Fibroblast of pulmonary artery (primary cell): ENCODE data around the gene PTPRN2.

ENCODE experiments used
- DNase-seq: peaks from one replicate; pipeline ENCODE4 v3.0.0-alpha.2; 2010; ENCODE audit warnings: low read depth
- H3K4me3 ChIP-seq: replicated peaks from 2 replicates; pipeline ENCODE4 v1.5.1; 2011; ENCODE audit warnings: low read depth, mild to moderate bottlenecking, control low read depth, low read length, moderate library complexity
- TF ChIP-seq, protein P1 (sequence below): IDR thresholded peaks from 2 replicates; pipeline ENCODE4 v1.5.1; 2011; ENCODE audit warnings: mild to moderate bottlenecking, control low read depth, low read length, inconsistent platforms; ENCODE audit errors: missing control alignments

PTPRN2 gene

DNA sequence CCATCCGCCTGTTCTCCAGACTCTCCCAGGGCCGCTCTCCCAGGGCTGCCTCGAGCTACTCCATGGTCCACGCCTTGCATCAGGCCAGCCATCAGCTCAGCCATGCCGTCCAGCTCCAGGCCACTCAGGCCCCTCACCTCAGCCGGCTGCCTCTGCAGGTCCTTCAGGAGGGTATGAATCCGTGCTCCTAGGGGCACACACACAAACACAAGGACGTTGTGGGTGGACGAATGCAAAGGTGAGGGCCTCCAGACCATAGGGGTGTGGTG lies 449.4 kb downstream of the PTPRN2 start:
- no peak overlapping the region for H3K4me3 ChIP-seq
- TF ChIP-seq, protein P1, sequence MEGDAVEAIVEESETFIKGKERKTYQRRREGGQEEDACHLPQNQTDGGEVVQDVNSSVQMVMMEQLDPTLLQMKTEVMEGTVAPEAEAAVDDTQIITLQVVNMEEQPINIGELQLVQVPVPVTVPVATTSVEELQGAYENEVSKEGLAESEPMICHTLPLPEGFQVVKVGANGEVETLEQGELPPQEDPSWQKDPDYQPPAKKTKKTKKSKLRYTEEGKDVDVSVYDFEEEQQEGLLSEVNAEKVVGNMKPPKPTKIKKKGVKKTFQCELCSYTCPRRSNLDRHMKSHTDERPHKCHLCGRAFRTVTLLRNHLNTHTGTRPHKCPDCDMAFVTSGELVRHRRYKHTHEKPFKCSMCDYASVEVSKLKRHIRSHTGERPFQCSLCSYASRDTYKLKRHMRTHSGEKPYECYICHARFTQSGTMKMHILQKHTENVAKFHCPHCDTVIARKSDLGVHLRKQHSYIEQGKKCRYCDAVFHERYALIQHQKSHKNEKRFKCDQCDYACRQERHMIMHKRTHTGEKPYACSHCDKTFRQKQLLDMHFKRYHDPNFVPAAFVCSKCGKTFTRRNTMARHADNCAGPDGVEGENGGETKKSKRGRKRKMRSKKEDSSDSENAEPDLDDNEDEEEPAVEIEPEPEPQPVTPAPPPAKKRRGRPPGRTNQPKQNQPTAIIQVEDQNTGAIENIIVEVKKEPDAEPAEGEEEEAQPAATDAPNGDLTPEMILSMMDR: no peak
- DNase-seq: no peak

GRCh38 chr7:158137516-158138328 lies 449.9 kb downstream of the PTPRN2 start:
- no peak overlapping the region for H3K4me3 ChIP-seq
- TF ChIP-seq, protein P1: no peak
- DNase-seq: no peak

DNA sequence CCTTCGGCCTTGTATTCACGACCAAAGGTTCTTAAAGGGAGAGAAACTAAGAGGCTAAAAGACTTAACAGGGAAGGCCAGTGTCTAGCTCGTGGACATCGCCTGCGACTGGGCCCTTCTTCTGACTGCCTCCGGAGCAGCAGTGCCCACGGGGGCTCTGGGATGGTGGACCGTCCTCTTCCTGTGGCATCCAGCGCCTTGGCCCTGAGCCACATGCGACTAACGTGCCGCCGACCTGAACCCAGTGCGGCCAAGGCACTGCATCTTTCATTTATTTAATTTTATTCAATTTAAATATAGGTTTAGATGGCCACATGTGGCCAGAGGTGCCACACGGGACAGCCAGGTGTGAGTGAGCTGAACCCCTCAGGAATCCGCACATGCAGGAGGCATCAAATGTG lies 451.7 kb downstream of the PTPRN2 start:
- TF ChIP-seq, protein P1: no peak
- no peak for DNase-seq
- H3K4me3 ChIP-seq: no peak overlapping the region

DNA sequence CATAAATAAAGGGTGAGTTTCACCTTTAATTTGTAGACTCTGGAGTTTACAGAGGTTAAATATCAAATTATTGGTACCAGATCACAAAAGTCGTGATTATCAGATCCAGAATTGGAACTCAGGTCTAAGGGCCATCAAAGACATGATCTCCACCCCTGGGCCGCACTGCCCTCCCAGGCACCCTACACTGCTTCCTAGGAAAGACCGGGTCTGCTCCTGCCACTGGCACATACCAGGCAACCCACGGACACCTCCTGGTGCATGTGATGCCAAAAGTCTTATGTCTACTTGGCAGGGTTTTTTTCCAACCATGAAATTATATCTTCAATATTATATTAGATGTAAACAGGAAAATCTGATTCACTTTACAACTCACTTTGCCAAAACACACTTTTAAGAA lies 452.8 kb downstream of the PTPRN2 start:
- TF ChIP-seq, protein P1: no peak

GRCh38 chr7:158133515-158134271 lies 453.9 kb downstream of the PTPRN2 start:
- no peak overlapping the region for H3K4me3 ChIP-seq
- DNase-seq: no peak
- TF ChIP-seq, protein P1: no peak

More for the DNA sequence above, 452.8 kb downstream of the PTPRN2 start:
- no peak overlapping the region for H3K4me3 ChIP-seq
- no peak for DNase-seq

DNA sequence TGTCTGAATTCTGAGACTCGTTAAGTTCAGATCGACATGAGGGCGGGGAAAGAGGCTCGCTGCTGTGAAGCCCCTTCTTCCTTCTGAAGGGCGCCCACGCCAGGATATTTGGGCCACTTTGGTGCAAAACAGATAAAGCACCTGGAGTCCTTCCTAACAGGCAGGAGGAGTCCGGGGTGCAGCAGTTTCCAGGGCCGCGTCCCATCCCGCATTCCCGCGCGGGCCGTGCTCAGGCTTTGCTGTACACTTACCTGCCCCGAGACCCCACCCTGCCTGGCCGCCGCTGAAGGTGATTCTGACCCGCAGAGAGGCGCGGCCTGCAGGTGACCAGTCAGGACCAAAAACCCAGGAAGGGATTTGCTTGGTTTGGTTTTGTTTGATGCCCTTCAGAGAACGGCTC lies 454.6 kb downstream of the PTPRN2 start:
- TF ChIP-seq, protein P1: no peak
- no peak for DNase-seq

More for the DNA sequence above, 454.6 kb downstream of the PTPRN2 start:
- H3K4me3 ChIP-seq: no peak overlapping the region
